NCI-H460 (cell line): ENCODE results near the gene PTCHD4. TPM values are rescaled to one million over a fixed set of nuclear protein-coding genes. Genes with fewer than 3 reads are reported as not detected.

Experiments
- DNase-seq: peaks from one replicate; pipeline ENCODE4 v3.0.0-alpha.2; 2016; ENCODE audit warnings: low read depth; ENCODE audit errors: extremely low read depth
- total RNA-seq: library from RNA; depleted of rRNA; stranded (reverse); fragments of >200 nt; shearing (Covaris generic); gene quantifications from 2 replicates; pipeline ENCODE4 v1.2.3, GENCODE V29; 2014

The PTCHD4 gene
- total RNA-seq, 1 experiment from 2014 or later = 2.0 TPM

DNA sequence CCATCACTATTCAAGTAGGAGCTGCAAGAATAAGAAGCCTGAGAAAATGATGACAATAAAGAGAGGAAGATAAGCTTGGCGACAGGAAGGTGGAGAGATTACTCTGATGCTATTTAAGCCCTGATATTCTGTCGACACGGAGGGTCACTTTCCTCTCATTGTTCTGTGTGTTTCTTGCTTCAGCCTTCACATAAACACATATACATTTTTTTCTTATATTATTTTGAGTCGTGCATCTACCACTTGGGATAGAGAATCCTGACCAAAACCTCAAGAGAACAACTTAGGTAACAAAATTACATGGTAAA lies 10.5 kb downstream of the PTCHD4 start:
- DNase-seq = no peak

DNA sequence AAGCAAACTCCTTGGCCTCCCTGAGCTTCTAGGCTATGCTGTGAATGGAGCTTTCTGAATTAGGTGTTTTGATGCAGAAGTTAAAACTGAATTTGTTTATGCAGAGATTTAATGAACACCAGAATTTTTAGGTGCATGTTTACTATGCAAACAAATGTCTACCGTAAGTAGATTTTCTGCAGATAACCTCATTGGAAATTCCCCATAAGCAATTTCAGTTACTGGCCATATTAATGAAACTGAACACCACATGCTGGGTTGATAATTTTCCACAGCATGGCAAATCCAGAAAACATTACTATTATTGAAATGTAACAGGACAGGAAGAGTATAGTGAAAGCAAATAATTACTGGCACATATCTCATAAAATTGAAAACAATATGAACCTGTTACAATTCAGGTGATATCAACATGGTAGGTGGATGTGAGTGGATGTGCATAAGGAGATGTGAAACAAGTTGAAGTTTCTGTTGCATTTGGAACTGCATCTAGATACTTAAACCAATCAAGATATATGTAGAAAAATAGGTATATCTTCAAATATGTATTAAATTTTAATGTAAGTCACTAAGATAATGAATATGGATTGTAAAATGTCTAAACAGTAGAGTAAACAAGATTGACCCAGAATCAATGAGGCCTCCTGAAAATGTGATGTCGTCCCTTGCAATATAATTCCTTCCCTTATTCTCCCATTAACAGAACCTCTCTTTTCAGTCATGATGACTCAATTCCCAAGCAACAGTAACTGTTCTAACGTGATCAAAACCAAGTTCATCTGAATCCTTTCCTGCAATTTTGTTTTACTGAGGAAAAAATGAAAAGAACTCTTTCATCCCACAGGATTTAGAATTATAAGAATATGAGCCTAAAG lies 11.0 kb downstream of the PTCHD4 start:
- no peak for DNase-seq

DNA sequence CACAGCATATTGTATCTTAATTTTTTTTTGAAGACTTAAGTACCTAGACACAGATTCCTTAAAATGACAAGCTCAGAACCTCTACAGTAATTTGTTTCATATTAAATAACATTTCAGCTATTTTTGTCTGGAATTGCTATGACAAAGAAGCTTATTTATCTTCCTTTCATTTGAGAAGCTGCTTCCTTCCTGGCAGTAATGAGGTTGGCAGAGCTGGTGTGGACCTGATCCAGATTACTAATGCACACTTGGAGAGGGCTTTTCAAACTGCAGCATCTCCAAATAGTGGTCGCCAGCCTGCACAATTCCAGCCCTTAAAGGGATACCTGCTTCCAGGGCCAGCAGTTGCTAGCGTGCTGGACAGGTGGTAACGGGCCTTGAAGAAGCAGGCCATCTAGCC lies 12.1 kb downstream of the PTCHD4 start:
- DNase-seq = no peak

DNA sequence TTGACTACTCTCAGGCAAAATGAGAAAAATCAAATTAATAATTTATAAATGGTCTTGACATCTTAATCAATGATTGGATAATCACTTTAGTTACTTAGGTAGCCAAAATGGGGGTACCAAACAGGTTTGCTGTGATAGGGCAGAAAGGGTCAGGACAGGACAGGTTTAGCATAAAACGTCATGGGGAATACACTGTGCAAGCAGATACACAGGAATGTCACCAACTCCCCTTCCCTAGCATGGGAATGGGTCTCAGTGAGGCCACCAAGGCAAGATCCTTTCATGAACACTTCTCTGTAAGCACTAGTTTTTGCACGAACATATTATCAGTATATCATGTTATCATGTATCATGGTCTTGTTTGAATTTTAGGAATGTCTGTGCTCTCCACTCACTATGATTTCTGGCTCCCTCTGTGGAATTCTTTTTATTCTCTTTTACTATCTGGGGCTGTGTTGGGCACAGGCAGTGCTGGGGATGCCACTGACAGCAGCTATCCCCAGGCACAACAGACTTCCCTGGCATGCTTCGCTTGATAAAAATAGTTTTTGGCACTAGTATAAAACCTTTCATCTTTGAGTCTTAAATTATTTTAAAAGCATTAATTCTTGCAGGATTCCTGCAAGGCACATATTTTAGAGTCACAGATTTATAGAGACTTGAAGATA lies 18.3 kb downstream of the PTCHD4 start:
- DNase-seq = no peak

DNA sequence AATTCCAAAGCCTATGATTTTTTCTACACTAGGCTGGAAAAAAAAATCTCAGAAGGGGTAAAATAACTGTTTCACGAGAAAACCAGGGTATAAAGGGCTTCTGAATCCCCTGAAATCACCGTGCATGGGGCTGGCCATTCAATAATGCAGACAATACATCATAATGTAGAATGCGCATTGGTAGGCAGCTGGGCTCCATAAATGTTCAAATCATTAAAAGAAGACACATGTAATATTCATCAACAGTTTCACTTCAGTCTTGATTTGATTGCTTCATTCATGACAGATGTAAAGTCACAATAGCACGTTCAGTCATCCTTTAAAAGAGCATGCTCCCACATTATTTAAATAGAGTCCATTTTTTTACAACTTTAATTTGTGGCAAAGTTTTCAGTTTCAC lies 20.5 kb downstream of the PTCHD4 start:
- DNase-seq = no peak

DNA sequence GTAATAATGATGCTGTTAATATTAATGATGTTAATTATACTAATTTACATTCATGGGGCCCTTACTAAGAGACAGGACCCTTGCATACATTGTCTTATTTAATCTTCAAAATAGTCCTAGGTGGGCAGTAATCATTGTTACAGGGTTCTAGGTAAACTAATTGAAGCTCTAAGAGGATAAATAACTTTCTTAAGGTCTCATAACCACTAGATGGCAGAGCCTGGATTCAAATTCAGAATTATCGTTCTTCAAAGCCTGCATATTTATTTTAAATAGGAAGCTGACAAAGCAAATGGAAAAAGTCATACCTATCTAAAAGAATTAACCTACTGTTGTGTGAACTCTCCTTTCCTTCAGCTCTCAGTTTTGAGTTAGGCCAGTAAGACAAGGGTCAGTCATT lies 23.5 kb downstream of the PTCHD4 start:
- no peak for DNase-seq

DNA sequence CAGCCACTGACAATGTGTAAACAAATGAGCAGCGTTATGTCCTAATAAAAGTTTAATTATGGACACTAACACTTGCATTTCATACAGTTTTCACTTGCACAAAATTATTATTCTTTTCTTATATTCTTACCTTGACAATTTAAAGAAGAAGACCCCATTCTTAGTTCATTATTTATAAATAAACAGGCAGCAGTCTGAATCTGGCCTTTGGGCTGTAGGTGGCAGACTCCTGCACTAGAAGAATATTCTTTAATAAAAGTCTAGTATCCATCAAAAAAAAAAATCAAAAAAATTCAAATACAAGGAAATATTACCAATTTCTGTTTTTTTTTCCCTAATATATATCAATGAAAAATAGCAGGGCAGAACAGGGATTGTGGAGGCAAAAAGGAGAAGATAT lies 24.8 kb downstream of the PTCHD4 start:
- no peak for DNase-seq

DNA sequence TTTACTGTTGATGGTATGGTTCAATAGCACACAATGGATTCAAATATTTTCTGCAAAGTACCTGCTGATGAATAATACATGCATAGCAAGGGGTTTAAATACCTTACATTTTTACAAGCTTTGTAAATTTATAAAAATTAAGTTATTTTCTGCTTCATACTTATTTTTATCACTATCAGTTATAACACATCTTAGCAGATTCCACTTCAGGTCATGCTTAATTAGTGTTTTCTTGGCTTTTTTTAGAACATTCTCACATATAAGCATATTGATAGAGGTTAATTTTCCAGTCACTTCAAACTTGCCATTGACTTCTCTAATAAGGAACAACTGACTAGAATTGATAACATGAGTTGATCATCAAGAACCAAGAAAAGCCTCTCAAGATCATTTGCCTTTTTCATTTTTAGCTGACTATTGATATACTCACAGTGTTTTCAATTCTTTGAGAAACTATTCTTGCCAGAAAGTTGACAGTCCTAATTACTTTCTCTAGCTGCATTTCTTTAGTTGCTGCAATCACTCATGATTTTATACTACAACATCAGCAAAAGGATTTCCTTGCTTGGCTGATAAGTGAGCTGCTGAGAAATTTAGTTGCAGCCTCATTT lies 25.8 kb downstream of the PTCHD4 start:
- DNase-seq = no peak

DNA sequence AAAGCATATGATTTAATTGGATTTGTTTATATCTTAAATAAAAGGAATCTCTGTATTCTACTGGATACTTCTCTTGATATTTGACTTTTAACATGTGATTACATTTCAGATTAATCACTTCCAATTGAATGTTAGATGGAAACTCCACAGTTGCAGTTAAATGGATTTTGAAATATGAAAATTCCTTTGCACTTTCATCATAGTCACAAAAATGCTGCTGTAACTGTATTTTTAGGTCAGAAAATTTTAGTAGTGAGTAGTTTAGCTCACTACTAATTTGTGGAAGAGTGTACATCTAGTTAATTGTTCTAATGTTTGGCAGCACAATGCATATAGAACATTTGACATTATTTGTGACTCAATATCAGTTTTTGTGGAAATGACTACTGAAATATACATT lies 26.8 kb downstream of the PTCHD4 start:
- DNase-seq = no peak

DNA sequence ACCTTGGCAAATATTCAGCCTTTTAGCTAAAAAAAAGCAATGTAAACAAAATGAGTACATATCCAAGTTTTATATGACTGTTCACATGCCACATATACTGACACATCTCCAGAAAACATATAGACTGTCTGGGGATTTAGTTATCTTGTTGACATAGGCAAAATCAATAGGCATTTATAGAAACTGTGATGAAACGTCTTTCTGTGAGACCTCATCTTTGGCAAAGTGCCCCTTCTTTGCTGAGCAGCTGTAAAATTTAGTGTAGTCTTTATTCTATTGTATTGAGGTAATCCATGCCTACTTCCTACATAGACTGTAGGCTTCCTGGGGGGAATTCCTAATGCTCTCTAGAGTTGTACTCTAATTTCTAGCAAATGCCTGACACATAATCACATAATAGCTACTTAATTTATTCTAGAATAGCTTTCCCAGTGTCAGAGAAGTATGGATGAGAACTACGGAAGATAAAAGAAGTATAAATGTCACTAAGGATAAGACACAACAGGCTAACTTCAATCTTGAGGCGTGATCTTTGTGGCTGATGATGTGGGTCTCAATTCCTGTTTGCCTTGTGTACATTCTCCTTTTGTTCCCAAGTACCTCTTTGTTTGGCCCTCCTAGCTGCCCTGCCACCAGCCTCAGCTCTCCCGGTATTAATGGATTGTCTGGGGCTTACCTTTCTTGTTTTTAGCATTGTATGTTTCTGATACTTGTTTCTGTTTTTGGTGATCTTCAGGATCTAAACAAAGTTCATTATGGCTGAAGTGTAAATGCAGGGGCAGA lies 30.6 kb downstream of the PTCHD4 start:
- DNase-seq = no peak

DNA sequence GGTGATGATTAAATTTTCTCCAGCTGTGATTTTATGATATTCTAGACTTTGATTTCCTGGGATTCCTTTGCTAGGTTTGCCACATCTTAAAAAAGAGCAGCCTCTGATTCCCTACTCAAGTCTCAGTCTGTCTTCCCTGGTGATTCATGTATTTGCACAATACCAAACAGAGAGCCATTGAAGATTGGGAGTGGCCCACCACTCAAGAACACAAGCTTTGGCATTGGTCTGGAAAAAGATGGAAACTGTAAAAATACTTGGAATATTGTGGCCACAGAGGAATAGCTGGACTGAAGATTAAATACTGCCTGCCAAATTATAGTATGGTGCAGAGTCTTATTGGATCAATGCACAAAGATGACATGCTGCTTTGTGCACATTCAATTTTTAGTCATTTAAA lies 32.9 kb downstream of the PTCHD4 start:
- no peak for DNase-seq

DNA sequence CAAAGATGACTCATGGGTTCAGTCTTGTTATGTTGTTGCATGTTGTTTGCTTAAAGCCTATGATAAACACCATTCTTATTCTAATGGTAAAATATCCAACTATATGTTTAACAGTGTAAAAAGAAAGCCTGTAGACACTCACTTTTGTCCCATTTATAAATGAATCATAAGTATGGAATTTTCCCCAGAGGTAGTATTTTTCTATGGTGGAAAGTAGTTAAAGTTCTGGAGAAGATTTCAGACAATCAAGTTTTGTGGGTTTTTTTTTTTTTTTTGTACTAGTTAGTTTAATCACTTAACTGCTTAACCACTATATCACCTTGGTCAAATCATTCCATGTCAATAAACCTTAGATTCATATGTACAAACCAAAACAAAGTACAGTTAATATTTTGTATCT lies 35.8 kb downstream of the PTCHD4 start:
- no peak for DNase-seq

DNA sequence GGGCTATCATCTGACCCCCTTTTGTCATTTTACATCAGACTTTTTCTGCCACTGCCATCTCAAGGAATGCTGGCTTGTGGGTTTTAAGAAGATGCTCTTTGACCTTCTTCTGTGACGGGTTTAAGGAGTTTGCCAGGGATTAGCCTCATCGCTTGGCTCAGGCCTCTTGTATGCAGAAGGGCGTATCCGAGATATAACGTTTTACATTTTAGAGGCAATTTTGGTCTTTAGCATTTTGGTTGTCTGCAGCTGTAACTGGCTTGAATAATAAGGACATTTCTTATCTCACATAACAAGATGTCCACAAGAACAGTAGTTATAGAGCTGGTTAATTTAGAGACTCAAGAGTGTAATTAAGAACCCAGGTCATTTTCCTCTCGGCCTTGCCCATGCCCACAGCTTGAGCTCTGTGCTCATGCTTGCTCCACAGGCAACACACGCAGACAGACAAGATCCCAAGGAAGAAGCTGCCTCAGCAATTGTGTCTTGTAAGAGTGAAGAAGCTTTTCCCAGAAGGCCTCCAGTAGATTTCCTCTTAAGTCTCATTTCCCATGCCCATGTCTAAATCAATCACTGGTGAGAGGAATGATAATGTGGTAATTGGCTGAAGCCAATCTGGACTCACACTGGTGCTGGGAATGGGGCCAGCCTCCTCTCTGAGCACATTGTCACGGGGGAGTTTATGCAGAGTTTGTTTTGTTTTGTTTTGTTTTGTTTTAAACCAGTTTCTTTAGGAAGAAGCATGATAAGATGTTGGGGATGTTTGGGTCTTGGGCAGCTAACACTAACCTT lies 36.8 kb downstream of the PTCHD4 start:
- no peak for DNase-seq

DNA sequence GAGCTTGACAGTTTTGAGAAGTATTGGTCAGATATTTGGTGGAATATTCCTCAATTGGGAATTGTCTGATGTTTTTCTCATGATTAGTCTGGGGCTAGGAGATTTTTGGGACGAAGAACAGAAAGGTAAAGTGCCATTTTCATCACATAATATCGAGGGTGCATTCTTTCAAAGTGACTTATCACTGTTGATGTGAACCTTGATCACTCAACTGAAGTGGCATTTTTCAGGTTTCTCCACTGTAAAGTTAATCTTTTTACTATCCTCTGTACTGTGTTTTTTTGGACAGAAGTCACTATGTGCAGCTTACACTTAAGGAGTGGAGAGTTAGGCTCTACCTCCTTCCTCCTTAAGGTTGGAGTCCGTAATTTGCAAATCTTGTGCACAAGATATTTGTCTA lies 39.2 kb downstream of the PTCHD4 start:
- DNase-seq = no peak

DNA sequence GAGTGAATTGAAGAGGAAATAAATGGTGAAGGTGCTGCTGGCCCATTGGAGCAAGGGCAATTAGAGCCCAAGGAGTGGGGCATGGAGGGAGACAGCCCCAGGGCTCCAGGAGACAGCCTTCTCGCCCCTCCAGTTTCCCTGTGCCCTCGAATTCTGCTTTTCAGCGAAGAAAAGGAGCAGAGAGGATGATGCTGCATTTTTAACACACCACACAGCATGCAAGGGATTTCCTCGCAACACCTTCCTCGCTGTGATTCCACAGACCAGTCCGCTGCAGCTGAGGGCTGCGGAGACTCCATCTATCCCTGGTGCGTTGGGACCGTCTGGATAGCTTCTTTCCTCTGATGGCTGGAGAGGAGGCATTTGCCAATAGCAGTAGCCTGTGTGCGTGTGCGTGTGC lies 41.7 kb downstream of the PTCHD4 start:
- DNase-seq = no peak

DNA sequence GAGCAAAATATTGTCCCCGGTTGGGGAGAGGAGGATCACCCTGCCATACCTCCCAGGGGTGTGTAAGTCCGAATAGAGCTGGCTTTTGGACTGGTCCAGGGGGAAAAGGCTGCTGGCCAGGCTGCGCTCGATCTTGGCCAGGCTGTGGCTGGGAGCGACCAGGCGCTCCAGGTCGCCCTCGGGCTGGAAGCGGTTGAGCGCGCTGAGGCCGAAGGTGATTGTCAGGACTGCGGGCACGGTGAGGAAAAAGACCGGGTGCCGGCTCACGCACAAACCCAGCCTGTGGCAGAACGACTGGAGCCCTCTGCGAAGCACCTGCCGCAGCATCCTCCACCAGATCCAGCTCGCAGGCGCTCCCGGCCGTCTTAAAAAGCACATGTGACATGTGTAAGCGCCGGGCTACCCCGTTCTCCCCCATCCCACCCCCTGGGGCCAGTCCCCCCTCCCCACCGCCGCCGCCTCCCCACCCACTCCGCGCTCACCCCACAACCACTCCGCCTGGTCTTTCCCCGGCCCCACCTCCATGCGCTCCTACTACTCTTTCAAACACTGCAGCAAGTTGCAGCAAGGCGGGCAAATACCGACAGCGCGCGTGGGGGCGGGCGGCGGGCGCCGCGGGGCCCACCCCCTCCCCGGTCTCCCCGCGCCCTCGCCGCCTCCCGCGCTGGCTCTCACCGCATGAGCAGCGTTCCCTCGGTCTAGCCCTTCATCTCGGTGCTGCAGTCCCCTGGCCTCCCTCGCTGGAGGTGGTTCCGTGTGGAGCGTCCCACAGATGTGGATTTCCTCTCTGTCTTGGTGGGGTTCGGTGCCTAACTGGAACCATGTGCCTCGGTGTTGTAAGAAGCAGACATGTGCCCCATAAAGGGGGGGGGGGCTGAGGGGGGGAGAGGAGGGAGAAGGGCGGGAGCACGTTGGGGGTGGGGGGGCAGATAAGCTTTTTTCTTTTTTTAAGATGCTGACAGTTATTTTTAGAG lies 42.4 kb downstream of the PTCHD4 start:
- DNase-seq = no peak

DNA sequence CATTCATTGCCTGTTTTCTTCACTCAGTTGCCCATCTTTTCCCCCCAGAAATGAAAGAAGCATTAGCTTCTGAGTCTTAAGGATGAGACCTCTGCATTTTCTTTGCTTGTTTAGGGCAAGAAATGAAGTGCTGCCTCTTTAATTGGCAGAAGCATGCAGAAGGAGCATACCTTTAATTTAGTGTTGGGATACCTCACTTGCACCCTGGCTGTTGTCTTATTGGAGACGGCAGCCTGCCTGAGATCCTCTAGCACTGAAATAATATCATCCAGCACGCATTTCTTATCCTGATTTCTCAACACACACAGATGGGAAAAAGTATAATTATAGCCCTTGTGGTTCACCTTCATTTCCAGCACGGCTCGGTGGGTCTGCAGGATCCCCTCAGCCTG lies 43.1 kb downstream of the PTCHD4 start:
- no peak for DNase-seq

DNA sequence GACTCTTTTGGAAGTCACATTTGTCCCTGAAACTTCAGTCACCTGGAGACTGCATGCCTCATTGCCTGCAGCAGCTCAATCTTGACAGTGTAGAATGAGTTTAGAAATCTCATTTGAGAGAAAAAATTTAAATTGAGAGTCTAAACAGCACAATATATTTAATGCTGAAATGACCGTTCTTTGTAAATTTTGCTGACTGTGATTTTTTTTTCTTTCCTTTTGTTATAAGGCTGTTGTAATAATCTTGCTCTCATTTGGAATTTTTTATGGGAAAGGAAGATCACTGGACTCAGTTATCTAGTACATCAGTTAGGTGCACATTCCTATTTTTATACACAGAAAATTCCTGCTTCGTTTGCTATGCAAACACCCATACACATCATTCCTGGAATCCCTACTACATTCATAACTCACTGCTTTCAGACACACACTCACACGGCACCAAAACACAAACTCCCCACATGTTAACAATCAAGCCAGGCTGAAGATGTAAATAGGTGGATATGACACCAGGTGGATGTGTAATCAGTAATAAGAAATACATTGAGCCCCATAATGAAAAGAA lies 43.8 kb downstream of the PTCHD4 start:
- no peak for DNase-seq
